GM19328 (cell line): ENCODE results near the gene CNIH2.
"Not testable (repeated sequence)": the region's sequence is repeated elsewhere in the genome, so short reads cannot be mapped to it uniquely, and the experiment has no call there.

ENCODE experiments used
- ATAC-seq: cut with Tn5 transposase; IDR thresholded peaks from one replicate; pipeline ENCODE4 v1.9.1; 2021; ENCODE audit warnings: mild to moderate bottlenecking, moderate library complexity; ENCODE audit not compliant: unreplicated experiment

CNIH2 gene

DNA sequence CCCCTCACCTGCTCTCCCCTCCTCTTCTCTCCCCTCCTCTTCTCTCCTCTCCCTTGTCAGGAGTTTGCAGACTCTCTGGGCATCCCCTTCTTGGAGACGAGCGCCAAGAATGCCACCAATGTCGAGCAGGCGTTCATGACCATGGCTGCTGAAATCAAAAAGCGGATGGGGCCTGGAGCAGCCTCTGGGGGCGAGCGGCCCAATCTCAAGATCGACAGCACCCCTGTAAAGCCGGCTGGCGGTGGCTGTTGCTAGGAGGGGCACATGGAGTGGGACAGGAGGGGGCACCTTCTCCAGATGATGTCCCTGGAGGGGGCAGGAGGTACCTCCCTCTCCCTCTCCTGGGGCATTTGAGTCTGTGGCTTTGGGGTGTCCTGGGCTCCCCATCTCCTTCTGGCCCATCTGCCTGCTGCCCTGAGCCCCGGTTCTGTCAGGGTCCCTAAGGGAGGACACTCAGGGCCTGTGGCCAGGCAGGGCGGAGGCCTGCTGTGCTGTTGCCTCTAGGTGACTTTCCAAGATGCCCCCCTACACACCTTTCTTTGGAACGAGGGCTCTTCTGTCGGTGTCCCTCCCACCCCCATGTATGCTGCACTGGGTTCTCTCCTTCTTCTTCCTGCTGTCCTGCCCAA lies 1.9 kb upstream of the CNIH2 start:
- no peak for ATAC-seq

DNA sequence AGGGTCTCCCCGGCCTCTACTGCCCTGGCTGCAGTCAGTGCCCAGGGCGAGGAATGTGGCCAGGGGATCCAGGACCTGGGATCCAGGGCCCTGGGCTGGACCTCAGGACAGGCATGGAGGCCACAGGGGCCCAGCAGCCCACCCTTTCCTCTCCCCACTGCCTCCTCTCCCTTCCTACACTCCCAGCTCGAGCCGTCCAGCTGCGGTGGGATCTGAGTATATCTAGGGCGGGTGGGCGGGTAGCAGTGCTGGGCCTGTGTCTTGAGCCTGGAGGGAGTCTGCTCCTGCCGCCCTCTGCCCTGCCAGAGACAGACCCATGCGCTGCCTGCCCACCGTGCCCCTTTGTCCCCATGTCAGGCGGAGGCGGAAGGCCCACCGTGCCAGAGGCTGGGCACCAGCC lies 1.4 kb upstream of the CNIH2 start:
- not testable (repeated sequence) for ATAC-seq

DNA sequence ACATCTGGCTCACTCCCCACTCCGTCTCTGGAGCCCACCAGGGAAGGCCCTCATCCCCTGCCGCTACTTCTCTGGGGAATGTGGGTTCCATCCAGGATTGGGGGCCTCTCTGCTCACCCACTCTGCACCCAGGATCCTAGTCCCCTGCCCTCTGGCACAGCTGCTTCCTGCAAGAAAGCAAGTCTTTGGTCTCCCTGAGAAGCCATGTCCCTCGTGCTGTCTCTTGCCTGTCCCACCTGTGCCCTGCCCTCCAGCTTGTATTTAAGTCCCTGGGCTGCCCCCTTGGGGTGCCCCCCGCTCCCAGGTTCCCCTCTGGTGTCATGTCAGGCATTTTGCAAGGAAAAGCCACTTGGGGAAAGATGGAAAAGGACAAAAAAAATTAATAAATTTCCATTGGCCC lies 911 bp upstream of the CNIH2 start:
- not testable (repeated sequence) for ATAC-seq

DNA sequence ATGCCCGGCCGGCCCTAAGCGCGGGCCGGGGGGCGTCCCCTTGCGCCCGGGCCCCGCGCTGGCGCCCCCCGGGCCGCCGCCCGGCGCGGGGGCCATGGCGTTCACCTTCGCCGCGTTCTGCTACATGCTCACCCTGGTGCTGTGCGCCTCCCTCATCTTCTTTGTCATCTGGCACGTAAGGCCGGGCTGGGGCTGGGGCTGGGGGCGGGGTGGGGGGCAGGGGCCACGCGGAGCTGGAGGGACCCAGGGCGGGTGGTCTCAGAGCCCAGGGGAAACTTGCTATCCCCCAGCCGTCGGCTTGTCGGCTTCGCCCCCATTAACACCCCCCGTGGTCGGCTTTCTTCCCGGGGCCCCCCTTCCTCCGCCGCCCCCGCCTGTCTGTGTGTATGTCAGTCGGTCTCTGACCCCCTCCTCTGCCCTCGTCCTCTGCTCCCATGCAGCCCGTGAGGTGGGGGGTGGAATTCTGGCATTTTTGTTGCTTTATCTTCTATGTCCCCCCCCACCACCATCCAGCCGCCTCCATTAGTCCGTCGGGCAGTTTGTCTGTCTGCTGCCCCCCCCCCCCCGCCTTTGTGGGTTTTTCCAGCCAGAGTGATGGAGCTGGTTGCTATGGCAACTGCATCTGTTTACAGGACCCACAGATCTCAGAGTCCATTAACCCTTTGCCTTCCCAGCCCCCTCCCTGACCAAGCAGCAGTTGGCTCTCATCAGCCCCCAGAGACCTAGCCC lies 552 bp downstream of the CNIH2 start:
- ATAC-seq: no peak

DNA sequence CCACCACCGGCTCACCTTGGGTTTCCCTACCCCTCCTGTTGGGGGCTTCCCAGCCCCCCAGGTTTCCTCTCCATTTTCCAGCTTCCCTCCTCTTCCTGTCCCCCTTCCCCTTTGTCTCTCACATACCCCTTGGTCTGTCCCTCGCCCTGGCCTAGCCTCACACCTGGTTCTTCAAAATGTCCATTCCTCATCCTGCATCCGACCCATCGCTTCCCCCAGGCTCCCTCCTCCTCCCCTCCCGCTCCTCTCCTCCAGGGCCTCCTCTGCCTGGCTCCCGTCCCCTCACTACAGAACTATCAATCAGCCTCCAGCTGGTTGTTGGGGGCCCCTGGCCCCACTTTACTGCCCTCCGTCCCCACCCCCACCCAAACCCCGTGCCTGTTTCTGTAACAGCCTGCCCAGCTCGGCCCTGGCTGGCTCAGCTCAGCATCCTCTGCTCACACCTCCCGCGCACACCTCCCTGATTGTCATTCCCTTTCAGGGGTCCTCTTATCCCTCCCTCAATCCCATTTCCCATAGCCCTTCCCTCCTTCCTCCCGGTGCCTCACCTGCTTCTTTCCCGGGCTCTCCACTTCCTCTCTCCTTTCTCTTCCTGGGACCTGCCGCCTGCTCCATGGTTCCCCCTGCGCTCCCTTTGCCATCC lies 1.2 kb downstream of the CNIH2 start:
- ATAC-seq: no peak

DNA sequence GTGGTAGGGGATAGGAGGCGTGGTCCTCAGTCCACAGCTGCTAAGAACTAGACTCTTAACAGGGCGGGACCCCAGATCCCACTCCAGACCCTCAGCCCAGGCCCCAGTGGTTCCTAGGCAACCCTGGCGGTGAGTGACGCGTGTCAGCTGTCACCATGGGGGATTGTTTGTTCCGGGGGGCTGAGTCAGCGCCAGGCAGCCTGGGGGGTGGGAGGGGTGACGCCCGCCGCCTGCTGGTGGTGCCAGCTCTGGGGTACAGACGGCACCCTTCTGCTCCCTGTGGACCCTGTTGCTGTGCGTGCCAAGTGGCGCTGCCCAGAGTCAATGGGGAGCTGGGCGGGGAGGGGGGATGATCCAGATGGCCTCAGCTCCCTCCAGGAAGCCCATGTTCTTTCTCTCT lies 2.5 kb downstream of the CNIH2 start:
- ATAC-seq: no peak

DNA sequence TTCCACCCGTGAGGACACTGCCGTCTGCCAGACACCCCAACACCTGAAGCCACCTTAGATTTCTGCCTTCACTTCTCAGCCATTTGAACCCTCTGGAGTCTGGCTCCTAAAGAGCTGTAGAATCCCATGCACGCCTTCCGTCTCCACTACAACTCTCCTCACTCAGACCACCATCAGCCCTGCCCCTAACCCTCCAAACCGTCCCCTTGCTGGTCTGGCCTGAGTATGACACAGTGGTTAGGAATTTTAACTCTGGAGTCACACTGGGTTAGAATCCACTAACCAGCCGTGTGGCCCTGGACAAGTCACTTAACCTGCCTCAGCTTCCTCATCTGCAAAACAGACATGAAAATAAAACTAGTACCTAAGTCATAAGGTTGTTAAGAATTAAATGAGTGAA lies 3.0 kb downstream of the CNIH2 start:
- no peak for ATAC-seq

DNA sequence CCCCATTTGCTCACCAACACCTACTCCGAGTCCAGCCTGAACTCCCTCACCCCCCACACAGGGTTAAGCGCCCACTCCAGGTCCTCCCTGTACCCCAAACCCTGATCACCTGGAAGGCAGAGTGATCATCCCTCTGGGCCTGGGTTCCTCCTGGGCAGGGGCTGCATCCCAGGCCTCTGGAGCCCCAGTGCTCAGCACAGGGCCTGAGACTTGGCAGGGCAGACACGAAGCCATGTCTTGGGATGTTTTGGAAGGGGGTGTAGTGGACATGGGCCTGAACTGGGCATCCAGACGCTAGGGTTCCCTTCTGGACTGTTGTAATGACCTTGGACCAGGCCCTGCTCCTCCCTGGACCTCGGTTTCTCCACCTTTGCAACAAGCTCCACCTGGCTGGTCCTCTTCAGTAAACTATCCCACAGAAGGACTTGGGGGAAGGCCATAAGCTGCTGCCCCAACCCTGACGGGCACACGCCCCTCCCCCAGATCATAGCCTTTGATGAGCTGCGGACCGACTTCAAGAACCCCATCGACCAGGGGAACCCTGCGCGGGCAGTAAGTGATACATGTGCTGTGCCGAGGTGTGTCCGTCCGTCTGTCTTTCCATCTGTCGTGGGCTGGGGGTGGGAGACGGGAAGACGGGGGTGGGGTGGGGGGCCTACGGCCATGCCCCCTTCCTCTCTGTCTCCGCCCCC lies 3.9 kb downstream of the CNIH2 start:
- ATAC-seq: peak; percentile 12

DNA sequence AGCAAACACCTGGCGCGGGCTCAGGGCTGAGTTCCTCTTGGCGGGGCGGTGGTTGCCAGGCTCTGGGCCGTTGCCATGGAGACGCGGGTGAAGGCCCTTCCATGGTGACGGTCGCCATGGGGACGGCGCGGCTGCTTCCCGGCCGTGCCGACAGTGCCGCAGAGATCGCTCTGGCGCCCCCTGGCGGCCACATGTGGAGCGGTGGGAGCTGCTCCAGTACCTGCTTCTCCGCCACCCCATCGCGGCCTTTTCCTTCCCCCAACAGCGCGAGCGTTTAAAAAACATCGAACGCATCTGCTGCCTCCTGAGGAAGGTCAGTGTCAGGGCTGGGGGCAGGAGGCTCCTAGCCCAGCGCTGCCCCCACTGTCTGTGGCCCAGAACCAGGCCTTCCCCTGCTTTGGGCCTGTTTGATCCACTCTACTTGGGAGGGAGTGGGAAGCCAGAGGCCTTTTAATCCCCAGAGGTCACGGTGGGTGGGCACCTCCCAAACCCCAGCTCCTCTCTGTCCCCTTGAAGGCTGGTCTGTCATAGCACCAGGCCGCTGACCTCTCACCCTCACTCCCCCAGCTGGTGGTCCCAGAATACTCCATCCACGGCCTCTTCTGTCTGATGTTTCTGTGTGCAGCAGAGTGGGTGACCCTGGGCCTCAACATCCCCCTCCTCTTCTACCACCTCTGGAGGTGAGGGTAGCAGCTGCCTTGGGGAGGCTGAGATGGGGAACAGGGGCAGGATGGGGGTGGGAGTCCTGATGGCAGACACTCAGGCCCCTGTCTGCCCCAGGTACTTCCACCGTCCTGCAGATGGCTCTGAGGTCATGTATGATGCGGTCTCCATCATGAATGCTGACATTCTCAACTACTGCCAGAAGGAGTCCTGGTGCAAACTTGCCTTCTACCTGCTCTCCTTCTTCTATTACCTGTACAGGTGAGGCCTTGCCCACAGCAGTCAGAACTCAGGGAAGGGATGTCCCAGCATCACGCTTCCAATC lies 4.8 kb downstream of the CNIH2 start:
- peak; percentile 76 for ATAC-seq

DNA sequence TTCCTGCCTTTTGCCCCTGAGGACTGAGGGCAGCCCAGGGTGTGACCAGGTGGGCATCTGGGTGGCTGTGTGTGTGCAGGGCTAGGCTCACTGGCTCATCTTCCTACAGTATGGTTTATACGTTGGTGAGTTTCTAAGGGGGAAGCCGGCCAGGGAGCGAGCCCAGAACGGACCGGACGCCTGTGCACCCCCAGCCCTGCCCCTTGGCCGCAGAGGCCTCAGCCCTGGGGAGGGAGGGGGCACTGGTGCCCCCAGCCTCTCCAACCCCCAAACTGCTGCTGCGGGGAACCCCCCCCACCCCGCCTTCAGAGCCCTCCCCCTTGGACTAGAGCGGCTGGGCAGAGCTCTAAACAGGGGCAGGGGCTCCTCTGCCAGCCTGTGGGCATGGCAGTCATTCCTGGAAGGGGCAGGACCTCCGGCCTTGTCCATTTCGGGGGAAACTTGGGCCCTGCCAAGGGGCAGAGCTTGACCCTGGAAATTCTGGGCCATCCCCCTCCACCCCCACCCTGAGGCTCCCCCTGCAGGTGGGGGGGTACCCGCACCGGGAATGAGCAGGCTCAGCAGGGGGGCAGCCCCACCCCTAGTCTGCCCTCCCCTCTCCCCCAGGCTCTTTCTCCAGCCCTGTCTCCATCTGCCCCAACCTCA lies 5.6 kb downstream of the CNIH2 start:
- ATAC-seq: no peak

DNA sequence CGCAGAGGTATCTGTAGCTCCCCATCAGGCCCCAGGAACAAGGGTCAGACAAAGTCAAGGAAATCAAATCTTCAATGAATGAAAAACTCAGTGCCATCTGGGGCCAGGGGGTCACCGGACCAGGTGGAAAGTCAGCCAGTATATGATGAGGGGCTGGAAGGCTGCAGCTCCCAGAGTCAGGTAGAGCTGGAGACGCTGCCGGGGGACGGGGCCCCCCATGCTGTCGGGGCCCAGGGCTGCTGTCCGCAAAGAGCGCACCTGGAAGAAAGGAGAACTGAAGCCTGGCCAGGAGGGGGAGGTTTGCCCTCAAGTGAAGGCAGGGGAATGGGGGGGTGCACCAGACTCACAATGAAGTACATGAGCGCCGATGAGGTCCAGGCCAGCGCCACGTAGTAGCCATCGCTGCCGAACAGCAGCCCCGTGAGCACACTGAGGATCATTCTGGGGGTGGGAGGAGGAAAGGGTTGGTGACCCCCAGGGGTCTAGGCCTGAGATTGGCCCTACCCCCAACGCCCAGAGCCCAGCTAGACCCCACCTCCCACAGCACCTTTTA lies 6.6 kb downstream of the CNIH2 start:
- ATAC-seq: no peak

DNA sequence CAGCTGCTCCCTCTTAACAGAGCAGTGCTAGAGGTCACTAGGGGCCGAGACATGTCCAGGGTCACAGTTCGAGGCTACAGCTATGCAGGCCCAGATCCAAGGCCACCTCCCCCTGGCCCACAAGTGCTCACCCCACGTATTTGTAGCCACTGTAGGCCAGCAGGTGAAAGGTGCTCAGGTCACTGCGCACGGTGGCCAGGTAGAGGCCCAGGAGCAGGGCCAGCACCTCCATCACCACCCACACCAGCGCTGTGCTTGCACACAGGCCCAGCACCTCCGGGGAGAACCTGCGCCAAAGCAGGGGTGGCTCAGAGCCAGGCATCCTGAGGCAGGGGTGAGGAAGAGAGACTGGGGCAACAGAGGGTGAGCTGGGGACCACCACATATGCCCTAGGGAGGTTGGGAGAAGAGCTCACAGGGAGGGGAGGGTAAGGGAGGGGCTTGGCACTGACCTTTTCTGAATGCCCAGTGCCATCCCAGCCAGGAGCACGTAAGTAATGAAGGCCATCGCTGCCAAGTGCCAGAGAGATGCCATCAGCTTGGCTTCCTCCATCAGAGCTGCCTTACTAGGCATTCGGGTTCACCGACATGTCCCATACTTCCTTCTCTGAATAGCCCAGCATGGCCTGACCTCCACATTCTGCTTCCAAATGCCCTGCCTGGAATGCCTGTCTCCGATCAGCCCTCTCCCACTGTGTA lies 7.4 kb downstream of the CNIH2 start:
- ATAC-seq: no peak

DNA sequence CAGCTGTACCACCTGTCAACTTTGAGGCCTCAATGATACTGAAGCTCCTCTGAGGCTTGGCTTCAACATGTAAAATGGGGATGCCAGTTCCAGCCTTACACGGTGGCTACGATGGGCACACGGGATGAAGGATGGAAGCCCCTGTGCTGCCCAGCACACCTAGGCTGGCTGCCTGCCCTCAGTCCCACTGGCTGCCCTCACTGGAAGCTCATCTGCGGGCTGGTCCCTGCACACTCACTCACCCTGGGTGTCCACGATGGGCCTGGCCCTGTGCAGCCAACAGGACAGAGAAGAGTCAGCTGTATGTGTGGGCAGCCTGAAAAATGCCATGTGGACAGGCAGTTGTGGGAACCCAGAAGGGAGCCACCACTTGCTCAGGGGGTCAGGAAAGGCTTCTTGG lies 8.7 kb downstream of the CNIH2 start:
- no peak for ATAC-seq

DNA sequence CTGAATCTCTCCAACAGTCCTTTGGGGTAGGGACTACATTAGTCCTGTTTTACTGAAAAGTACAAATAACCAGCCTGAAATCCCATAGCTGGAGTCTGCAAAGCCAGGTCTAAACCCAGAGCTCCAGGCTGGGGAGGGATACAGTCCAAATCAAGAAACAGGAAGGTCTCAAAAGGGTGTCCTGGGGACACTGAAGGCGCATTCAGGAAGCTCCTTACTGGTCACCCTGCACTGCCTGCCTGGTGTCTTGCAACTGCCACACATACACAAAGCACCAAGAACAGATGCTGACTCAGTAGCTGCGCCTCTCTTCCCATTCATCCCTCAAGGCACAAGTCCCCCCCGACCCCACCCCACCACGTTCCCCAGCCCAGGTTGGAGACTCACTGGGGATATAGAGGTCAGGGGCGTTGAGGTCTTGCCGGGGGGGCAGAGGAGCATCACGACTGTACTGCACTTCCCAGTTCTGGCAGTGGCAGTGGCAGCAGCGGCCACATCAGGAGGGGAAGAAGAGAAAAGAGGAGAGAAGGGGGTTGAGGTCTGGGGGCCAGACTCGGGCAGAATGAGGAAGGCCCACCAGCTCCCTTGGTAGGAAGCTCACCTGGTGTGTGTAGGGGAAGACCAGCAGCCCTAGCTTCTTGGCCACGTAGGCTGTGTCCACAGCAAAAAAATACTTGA lies 9.4 kb downstream of the CNIH2 start:
- ATAC-seq: no peak

DNA sequence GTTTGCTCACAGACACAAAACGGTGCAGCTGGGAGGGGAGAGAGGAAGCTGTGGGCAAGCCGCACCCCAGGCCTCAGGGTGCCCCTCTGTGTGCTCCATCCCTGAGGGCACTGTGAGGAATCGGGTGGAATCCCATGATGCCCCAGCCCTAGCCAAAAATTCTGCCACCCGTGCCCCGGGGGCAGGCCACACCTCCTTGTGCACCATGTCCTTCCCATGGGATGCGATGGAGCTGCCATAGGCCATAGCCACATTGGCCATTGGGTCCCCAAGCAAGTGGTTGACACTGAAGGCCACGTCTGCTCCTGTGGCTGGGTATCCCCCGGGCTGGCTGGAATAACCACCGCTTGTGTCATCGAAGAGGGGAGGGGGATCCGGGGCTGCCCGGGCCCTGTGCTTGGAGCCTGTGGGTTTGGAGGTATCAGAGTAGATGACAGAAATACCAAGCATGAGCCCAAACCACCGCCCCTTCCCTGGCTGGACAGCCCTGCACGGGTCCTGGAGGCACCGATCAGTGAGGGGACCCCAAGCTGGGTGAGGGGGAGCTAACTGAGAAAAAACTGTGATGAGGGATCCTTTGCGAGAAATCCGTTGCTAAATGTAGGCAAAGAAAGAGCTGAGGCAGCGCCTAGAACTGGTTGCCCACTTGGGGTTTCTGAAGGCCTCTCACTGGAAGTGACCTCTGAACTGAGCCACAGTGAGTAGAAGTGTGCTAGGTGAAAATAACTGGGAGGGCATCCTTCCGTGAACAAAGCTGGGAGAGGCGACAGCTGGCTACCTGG lies 10.1 kb downstream of the CNIH2 start:
- ATAC-seq: no peak

DNA sequence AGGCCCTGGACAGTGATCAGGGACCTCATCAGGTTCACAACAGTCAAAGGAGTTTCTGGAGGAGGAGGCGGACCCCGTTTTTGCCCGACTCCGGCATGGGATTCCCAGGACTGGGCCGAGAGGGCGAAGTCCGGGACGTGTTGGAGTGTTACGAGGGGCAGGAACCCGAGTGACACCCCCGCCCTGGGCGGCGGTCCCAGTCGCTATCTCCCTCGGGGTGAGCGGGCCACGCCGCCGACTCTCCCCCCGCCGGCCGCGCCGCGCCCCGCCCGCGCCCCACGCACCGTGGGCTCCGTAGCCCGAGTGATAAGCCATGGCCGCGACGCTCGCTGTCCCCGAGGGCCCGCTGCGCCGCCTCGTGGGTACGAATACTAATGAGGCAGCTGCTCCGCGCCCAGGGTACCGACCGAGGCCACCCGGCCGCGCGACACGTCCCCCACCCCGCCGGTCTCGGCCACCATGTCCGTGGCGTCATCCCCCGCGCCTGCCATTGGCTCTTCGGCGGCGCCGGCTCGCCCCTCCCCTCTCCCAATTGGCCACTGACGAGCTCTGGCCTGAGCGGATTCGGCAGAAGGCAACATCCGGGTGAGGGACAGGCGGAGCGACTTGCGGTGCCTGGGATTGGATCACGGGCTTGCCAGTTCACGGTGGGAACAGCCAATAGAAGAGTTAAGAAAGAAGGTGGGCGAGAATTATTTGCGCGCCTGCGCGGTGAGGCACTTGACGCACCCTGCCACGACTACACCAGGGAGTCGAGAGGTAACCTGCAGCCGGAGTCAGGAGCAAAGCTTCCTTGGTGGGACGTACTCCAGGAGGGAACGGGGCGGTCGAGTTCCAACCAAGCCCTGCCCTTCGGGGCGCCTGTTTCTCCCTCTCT lies 10.9 kb downstream of the CNIH2 start, which contains the start of gene YIF1A:
Gene YIF1A (minus strand): TSS at position 473 of the 877 bp plus-strand sequence. CDS start 158 bp downstream, at position 315.
- peak; percentile 88 for ATAC-seq
